ENCODE results near the gene GGCX. TPM values are rescaled to one million over a fixed set of nuclear protein-coding genes. Genes with fewer than 3 reads are reported as not detected.

Gene GGCX
- total and polyA plus RNA-seq, 9 of the 15 experiments (the other 6 are each of a cell fraction or from before 2014, with no cell fraction given), result 14.4 to 47.1 (median 28.1) TPM

GRCh38 chr2:85595301-85596025 is 34.2 kb upstream of the GGCX start, which contains the start of gene RNF181 (continued):
- no peak for TF ChIP-seq MAFG (tag; conservative IDR thresholded peaks at IDR 0.05)
- TF ChIP-seq GTF3C2 (IDR thresholded peaks at IDR 0.05; ENCODE audit: borderline replicate concordance, extremely low read depth, insufficient read length), result no peak
- peak; percentile 15; the same call in 1 of the 2 replicates for TF ChIP-seq HDAC2 (IDR thresholded peaks at IDR 0.05)
- TF ChIP-seq SRSF9 (IDR thresholded peaks at IDR 0.05; ENCODE audit: borderline replicate concordance, low read depth, low read length), result no peak
- TF ChIP-seq ZNF512 (tag; IDR thresholded peaks at IDR 0.05), result no peak
- TF ChIP-seq GTF2E2 (tag; IDR thresholded peaks at IDR 0.05), result peak; percentile 74; the same call in 1 of the 2 replicates
- TF ChIP-seq SP2 (IDR thresholded peaks at IDR 0.05; ENCODE audit: extremely low read depth, low read depth, low read length, poor library complexity, severe bottlenecking), result peak; percentile 56
- TF ChIP-seq MECOM (CRISPR knock-in tag; IDR thresholded peaks at IDR 0.05), result no peak
- TF ChIP-seq ZNF24 (IDR thresholded peaks at IDR 0.05), result 0 out of 2 replicates have a peak, but pooled peaks have one; percentile 26
- TF ChIP-seq ELK1 (CRISPR knock-in tag; IDR thresholded peaks at IDR 0.05), result no peak
- no peak for TF ChIP-seq MTA2 (IDR thresholded peaks at IDR 0.05; ENCODE audit: low read depth)
- TF ChIP-seq ZNF398 (CRISPR knock-in tag; IDR thresholded peaks at IDR 0.05), result no peak
- TF ChIP-seq ADNP (tag; IDR thresholded peaks at IDR 0.05), result no peak
- TF ChIP-seq E2F3 (CRISPR knock-in tag; IDR thresholded peaks at IDR 0.05), result no peak
- no peak for TF ChIP-seq MAFK (IDR thresholded peaks at IDR 0.05; ENCODE audit: low read length)
- no peak for TF ChIP-seq SAFB (IDR thresholded peaks at IDR 0.05; ENCODE audit: borderline replicate concordance, low read depth, low read length)
- no peak for TF ChIP-seq ZNF140 (CRISPR knock-in tag; IDR thresholded peaks at IDR 0.05)
- TF ChIP-seq ZNF408 (CRISPR knock-in tag; IDR thresholded peaks at IDR 0.05; ENCODE audit: low read depth), result no peak
- no peak for TF ChIP-seq CBX2 (IDR thresholded peaks at IDR 0.05; ENCODE audit: insufficient read depth, low read length, poor library complexity, severe bottlenecking)
- TF ChIP-seq PHB2 (IDR thresholded peaks at IDR 0.05; ENCODE audit: low read depth), result no peak
- no peak for TF ChIP-seq HDGF (IDR thresholded peaks at IDR 0.05)

Measured in K562 (cell line).